Measurements from ENCODE around the gene SULT1E1.
A peak's percentile ranks its signal among the peaks of the same experiment; 100 is the strongest.

Gene SULT1E1

GRCh38 chr4:69888336-69888735, 28.4 kb upstream of the SULT1E1 start:
- Histone ChIP-seq H3K4me1 (no peaks in the 10 kb centered on the region), H3K36me3 (no peaks in the 10 kb centered on the region), H3K27ac (no peak overlapping the region), H3K27me3 (no peaks in the 10 kb centered on the region), H3K4me3 (no peak overlapping the region), H3K9me3 (no peaks in the 10 kb centered on the region)
- DNase-seq = no peak
- no peak for TF ChIP-seq CTCF (IDR thresholded peaks at IDR 0.05)
- intact Hi-C loops (cut with DNase I; ENCODE audit: low total_unique reads) = no loop called here

- Histone ChIP-seq H3K4me3 (no peak overlapping the region), H3K27ac (no peak overlapping the region), H3K36me3 (no peaks in the 10 kb centered on the region), H3K9me3 (no peaks in the 10 kb centered on the region), H3K27me3 (no peaks in the 10 kb centered on the region), H3K4me1 (no peaks in the 10 kb centered on the region)
- DNase-seq = no peak
- intact Hi-C loops (cut with DNase I; ENCODE audit: low total_unique reads) = loop anchor here (5.0 kb wide), 1 partner anchor 195 kb away; no protein-coding TSS in a partner anchor
- TF ChIP-seq CTCF (IDR thresholded peaks at IDR 0.05) = no peak
These were observed 22.2 kb upstream of the SULT1E1 start for GRCh38 chr4:69882150-69882549.

GRCh38 chr4:69881173-69881773, 21.3 kb upstream of the SULT1E1 start:
- peak in 1 of 2 donors; percentile 28 for DNase-seq
- intact Hi-C loops (cut with DNase I; ENCODE audit: low total_unique reads) = loop anchor here (5.0 kb wide), 1 partner anchor 194 kb away; no protein-coding TSS in a partner anchor
- H3K27ac ChIP-seq = no peak overlapping the region

GRCh38 chr4:69878250-69878649, 18.3 kb upstream of the SULT1E1 start:
- H3K9me3 ChIP-seq = no peaks in the 10 kb centered on the region
- no peak overlapping the region for H3K27ac ChIP-seq
- no peaks in the 10 kb centered on the region for H3K27me3 ChIP-seq
- TF ChIP-seq CTCF (IDR thresholded peaks at IDR 0.05) = no peak
- no peaks in the 10 kb centered on the region for H3K4me1 ChIP-seq
- DNase-seq = no peak
- intact Hi-C loops (cut with DNase I; ENCODE audit: low total_unique reads) = no loop called here
- no peaks in the 10 kb centered on the region for H3K36me3 ChIP-seq
- no peak overlapping the region for H3K4me3 ChIP-seq

More at GRCh38 chr4:69881173-69881773, 21.3 kb upstream of the SULT1E1 start:
- Histone ChIP-seq H3K4me1 (no peaks in the 10 kb centered on the region), H3K4me3 (no peak overlapping the region), H3K9me3 (no peaks in the 10 kb centered on the region), H3K36me3 (no peaks in the 10 kb centered on the region), H3K27me3 (no peaks in the 10 kb centered on the region)
- TF ChIP-seq CTCF (IDR thresholded peaks at IDR 0.05) = peak; percentile 49 to 57

GRCh38 chr4:69877453-69877852, 17.5 kb upstream of the SULT1E1 start:
- no peak for DNase-seq
- intact Hi-C loops (cut with DNase I; ENCODE audit: low total_unique reads) = no loop called here
- Histone ChIP-seq H3K27me3 (no peaks in the 10 kb centered on the region), H3K36me3 (no peaks in the 10 kb centered on the region), H3K4me1 (no peaks in the 10 kb centered on the region), H3K4me3 (no peak overlapping the region), H3K9me3 (no peaks in the 10 kb centered on the region), H3K27ac (no peak overlapping the region)
- no peak for TF ChIP-seq CTCF (IDR thresholded peaks at IDR 0.05)

- no peak for DNase-seq
- no peak overlapping the region for H3K4me3 ChIP-seq
- H3K36me3 ChIP-seq = no peaks in the 10 kb centered on the region
- no peak overlapping the region for H3K27ac ChIP-seq
- H3K27me3 ChIP-seq = no peaks in the 10 kb centered on the region
- intact Hi-C loops (cut with DNase I; ENCODE audit: low total_unique reads) = no loop called here
- no peaks in the 10 kb centered on the region for H3K9me3 ChIP-seq
- no peaks in the 10 kb centered on the region for H3K4me1 ChIP-seq
- no peak for TF ChIP-seq CTCF (IDR thresholded peaks at IDR 0.05)
These were observed 16.1 kb upstream of the SULT1E1 start for GRCh38 chr4:69876071-69876470.
